Measurements from ENCODE around the gene DCAF7.

The DCAF7 gene

DNA sequence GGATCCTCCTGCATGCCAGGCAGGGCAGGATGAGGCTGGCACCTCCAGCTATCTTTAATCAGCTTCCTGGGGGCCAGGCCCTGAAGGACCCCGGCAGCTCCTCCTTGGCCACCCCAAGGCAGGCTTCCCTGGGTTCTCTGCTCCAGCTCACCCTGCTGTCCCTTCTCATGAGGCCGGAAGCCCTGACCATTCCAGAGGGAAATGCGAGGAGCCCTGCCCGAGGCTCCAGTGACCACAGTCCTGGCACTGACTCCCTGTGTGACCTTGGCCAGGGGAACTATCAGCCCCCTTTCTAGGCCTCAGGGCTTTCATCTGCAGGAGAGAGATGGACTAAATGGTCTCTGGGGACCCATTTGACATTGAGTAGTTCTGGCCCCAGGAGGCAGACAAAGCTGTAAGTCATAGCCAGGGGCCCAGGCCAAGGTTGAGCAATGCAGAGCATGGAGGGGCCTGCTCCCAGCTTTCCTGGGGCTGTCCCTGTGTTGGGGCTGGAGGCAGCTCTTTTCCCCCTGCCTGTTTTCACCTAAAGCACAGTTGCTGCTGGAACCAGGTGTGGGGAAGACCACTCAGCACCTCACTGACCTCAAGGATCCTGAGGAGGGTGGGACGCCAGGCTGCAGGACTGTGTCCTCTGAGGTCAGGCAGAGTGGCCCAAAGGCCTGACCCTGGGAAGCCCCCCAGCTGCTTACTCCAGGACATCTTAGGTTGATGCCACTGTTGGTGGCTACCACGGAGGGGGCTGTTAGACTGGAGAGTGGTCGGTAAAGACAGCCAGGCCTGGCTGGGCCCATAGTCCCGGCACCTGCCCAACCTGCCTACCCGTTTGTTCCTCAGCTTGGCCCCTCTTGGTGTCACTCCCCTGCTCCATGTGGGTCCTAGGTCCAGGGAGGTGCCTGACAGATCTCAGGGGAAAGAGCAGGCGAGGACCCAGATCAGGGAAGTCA is 19.0 kb upstream of the DCAF7 start:
- TF ChIP-seq LEF1 (IDR thresholded peaks at IDR 0.05; ENCODE audit: borderline replicate concordance) (no peak), FOXM1 (IDR thresholded peaks at IDR 0.05; ENCODE audit: borderline replicate concordance) (no peak), HDGF (IDR thresholded peaks at IDR 0.05; ENCODE audit: borderline replicate concordance) (no peak), BHLHE40 (IDR thresholded peaks at IDR 0.05; ENCODE audit: borderline replicate concordance) (no peak), SP1 (IDR thresholded peaks at IDR 0.05) (no peak), SUZ12 (IDR thresholded peaks at IDR 0.05) (no peak), L3MBTL2 (conservative IDR thresholded peaks at IDR 0.05) (no peak), ARNT (IDR thresholded peaks at IDR 0.05) (no peak), ELF4 (IDR thresholded peaks at IDR 0.05) (no peak), NFRKB (IDR thresholded peaks at IDR 0.05) (no peak), ZNF384 (IDR thresholded peaks at IDR 0.05) (no peak), FOXA1 (IDR thresholded peaks at IDR 0.05) (no peak), CTBP1 (IDR thresholded peaks at IDR 0.05; ENCODE audit: borderline replicate concordance) (no peak), FOXK2 (IDR thresholded peaks at IDR 0.05) (no peak), TARDBP (IDR thresholded peaks at IDR 0.05) (no peak)
- TF ChIP-seq, protein P1, sequence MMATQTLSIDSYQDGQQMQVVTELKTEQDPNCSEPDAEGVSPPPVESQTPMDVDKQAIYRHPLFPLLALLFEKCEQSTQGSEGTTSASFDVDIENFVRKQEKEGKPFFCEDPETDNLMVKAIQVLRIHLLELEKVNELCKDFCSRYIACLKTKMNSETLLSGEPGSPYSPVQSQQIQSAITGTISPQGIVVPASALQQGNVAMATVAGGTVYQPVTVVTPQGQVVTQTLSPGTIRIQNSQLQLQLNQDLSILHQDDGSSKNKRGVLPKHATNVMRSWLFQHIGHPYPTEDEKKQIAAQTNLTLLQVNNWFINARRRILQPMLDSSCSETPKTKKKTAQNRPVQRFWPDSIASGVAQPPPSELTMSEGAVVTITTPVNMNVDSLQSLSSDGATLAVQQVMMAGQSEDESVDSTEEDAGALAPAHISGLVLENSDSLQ (IDR thresholded peaks at IDR 0.05): no peak
- POLR2A ChIA-PET: no interaction called here
- CTCF ChIA-PET: no interaction called here
- no peak for DNase-seq (ENCODE audit: extremely low spot score)

GRCh38 chr17:63533433-63534077 is 16.7 kb upstream of the DCAF7 start:
- POLR2A ChIA-PET: interaction anchor here (1.1 kb wide), 1 partner anchor 11 kb away, joined by 4 read pairs; no protein-coding TSS in a partner anchor
- DNase-seq (ENCODE audit: extremely low spot score): no peak
- CTCF ChIA-PET: no interaction called here
- TF ChIP-seq FOXM1 (IDR thresholded peaks at IDR 0.05; ENCODE audit: borderline replicate concordance) (no peak), FOXA1 (IDR thresholded peaks at IDR 0.05) (no peak), HDGF (IDR thresholded peaks at IDR 0.05; ENCODE audit: borderline replicate concordance) (no peak), BHLHE40 (IDR thresholded peaks at IDR 0.05; ENCODE audit: borderline replicate concordance) (no peak), L3MBTL2 (conservative IDR thresholded peaks at IDR 0.05) (no peak), SP1 (IDR thresholded peaks at IDR 0.05) (no peak), ZNF384 (IDR thresholded peaks at IDR 0.05) (no peak), LEF1 (IDR thresholded peaks at IDR 0.05; ENCODE audit: borderline replicate concordance) (no peak), NFRKB (IDR thresholded peaks at IDR 0.05) (no peak), TARDBP (IDR thresholded peaks at IDR 0.05) (no peak), FOXK2 (IDR thresholded peaks at IDR 0.05) (no peak), SUZ12 (IDR thresholded peaks at IDR 0.05) (no peak), CTBP1 (IDR thresholded peaks at IDR 0.05; ENCODE audit: borderline replicate concordance) (no peak), ELF4 (IDR thresholded peaks at IDR 0.05) (no peak), ARNT (IDR thresholded peaks at IDR 0.05) (no peak)
- TF ChIP-seq, protein P1 (IDR thresholded peaks at IDR 0.05): no peak

DNA sequence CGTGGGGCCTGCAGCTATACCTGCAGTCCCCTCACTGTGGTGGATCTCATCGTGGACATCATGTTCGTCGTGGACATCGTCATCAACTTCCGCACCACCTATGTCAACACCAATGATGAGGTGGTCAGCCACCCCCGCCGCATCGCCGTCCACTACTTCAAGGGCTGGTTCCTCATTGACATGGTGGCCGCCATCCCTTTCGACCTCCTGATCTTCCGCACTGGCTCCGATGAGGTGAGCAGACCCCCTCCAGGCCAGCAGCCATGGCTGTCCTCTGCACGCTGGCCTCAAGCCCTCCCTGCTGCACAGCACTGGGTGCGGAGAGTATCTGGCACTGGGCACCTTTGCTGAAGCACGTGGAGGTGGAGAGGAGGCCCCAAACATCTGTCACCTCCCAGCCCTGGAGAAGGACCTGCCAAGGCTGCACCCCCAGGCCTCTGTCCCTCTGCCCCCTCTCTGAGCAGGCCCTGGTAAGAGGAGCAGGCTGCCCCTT is 16.2 kb upstream of the DCAF7 start:
- TF ChIP-seq, protein P1 (IDR thresholded peaks at IDR 0.05): no peak
- TF ChIP-seq FOXK2 (IDR thresholded peaks at IDR 0.05): no peak
- TF ChIP-seq LEF1 (IDR thresholded peaks at IDR 0.05; ENCODE audit: borderline replicate concordance): no peak
- TF ChIP-seq NFRKB (IDR thresholded peaks at IDR 0.05): no peak
- CTCF ChIA-PET: no interaction called here
- POLR2A ChIA-PET: interaction anchor here (1.1 kb wide), 1 partner anchor 11 kb away, joined by 4 read pairs; no protein-coding TSS in a partner anchor
- no peak for DNase-seq (ENCODE audit: extremely low spot score)

DNA sequence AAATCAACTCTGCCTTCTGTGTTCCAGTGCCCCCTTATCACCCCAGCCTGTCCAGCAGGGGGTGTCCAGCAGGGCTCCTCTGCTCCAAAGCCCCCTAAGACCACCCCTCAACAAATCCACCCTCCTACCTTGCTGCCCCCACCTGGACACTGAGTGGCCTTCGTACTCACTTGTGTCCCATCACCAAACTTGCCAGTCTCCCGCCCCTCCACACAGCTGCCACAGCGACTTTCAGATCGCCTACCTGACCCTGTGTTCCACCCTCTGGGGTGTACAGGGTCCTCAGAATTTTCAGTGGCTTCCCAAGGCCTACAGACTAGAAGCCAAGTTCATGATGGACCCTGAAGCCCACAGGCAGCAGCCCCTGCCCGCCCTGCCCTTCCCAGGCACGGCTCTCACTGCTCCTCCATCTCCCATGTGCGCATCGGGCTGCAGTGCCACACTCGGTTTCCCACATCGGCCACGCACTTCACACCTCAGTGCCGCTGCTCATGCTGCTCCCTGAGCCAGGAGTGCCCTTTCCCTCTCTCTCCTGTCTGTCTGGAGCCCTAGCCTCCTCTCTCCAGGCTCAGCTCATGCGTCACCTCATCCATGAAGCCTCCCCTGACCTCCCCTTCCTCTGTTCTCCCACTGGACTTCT is 15.3 kb upstream of the DCAF7 start:
- POLR2A ChIA-PET: no interaction called here

More for the DNA sequence above, 15.3 kb upstream of the DCAF7 start:
- TF ChIP-seq CTBP1 (IDR thresholded peaks at IDR 0.05; ENCODE audit: borderline replicate concordance) (no peak), SUZ12 (IDR thresholded peaks at IDR 0.05) (no peak), FOXM1 (IDR thresholded peaks at IDR 0.05; ENCODE audit: borderline replicate concordance) (no peak), SP1 (IDR thresholded peaks at IDR 0.05) (no peak), ELF4 (IDR thresholded peaks at IDR 0.05) (no peak), LEF1 (IDR thresholded peaks at IDR 0.05; ENCODE audit: borderline replicate concordance) (no peak), HDGF (IDR thresholded peaks at IDR 0.05; ENCODE audit: borderline replicate concordance) (no peak), FOXA1 (IDR thresholded peaks at IDR 0.05) (no peak), ARNT (IDR thresholded peaks at IDR 0.05) (no peak), NFRKB (IDR thresholded peaks at IDR 0.05) (no peak), BHLHE40 (IDR thresholded peaks at IDR 0.05; ENCODE audit: borderline replicate concordance) (no peak)
- TF ChIP-seq, protein P1 (IDR thresholded peaks at IDR 0.05): no peak
- no peak for DNase-seq (ENCODE audit: extremely low spot score)
- CTCF ChIA-PET: no interaction called here
